HG03565 (cell line): ENCODE data around the gene EEPD1.

Experiments
- ATAC-seq: cut with Tn5 transposase; IDR thresholded peaks from one replicate; pipeline ENCODE4 v1.9.1; 2021; ENCODE audit warnings: mild to moderate bottlenecking, moderate library complexity; ENCODE audit not compliant: unreplicated experiment

EEPD1 gene

DNA sequence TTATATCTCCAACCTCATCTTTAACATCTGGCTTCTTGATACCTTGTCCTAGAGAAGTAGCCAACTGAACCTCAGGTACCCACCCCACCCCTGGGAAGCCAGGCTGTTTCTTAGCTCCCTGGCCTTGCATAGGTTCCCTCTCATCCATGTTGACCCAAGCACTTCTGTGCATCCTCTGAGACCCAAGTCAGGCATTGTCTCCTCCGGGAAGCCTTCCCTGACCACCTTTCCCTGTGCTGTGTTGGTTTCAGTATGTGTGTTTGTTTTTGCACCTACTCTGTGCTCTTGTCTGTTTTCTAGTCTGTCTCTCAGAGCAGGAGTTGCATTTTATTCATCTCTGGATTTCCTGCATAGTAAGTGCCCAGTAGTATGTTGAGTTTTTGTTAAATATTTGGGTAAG is 143.2 kb downstream of the EEPD1 start:
- ATAC-seq: no peak

DNA sequence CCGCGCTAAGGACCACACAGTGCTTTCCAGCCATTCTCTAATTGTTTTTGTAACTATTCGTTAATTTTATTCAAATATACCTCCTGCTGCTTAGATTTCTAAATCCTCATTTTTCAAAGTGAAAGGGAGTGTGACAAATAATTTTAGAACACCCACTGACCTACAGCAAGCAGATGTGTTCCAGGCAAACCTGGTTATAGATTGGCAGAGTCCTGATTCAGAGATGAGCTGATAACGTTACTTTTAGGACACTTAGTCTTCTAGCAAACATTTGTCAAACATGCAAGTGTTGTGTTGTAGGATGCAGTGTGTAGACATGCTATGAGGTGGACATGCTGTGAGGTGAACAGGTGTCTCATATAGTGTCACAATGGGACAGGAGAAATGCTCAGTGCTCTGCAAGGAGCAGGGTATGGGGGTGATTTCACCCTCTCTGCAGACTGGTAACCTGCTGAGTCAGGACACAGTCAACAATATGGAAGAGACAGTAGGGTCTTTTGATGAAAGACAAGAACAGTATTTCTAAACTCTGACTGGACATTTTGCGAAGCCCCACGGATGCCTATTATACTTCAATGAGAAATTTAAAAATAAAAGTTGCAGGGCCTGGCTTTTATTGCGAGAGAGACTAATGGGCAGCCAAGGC is 144.4 kb downstream of the EEPD1 start:
- ATAC-seq: no peak

DNA sequence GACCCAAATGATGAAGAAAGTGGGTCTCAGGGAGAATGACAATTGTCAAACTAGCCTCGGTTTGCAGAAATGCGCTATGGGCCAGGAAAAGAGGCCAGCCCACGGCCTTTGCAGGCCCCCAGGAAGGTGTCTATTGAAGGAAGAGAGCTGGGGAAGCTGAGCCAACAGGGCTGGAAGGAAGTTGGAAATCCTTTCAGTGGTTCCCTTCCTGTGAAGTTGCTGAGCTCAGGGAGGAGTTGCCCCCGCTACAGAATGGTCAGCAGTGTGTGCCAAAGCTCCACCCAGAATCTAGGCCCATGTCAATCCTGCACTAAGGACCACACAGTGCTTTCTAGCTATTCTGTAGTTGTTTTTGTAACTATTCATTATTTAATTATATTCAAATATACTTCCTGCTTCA is 145.1 kb downstream of the EEPD1 start:
- no peak for ATAC-seq

DNA sequence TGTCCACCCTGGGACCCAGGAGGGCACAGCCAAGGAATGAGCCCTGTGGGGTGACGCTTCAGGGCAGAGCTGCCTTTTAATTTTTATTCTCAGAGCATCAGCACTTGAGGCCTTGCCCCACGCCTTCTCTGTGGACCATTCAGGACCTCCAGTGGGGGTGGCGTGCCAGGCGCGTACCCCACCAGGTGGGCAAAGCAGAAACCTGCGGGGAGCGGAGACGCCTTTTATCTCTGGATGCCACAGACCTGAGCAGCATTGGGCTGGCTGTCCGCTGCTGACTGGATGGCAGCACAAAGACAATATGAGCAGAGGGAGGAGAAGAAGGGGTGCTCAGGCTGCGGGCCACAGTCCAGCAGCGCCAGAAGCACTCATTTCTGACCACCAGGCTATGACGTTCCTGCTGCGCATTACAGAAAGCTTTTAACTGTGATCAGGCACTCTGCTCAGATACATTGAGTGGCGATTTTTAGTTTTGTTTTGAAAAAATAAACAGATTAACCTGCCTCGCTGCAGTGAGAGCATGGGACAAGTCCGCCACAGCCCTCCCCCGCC is 146.2 kb downstream of the EEPD1 start:
- ATAC-seq: no peak

DNA sequence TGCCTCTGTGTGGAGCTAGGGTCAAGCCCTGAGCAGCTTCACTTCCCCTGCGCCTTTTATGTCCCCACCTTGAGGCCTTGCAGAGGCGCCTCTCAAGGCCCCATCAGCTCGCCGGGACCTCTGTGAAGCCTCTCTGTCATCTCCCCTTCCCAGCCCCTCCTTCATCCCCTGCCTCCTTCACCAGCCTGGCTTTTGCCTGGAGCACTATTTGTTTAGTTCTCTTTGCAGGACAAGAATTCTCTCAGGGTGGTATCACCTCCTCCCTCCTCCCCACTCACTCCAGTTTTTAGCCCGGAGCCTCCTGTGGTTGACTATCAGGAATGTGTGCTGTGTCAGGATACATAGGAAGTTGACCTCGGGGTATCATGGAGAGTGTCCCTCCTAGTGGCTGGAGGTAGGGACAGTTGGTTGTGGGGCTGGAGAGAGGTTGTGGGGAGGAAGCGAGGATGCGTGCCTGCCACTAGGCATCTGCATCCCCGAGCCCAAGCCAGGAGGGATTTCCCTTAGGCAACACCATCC is 146.8 kb downstream of the EEPD1 start:
- no peak for ATAC-seq

DNA sequence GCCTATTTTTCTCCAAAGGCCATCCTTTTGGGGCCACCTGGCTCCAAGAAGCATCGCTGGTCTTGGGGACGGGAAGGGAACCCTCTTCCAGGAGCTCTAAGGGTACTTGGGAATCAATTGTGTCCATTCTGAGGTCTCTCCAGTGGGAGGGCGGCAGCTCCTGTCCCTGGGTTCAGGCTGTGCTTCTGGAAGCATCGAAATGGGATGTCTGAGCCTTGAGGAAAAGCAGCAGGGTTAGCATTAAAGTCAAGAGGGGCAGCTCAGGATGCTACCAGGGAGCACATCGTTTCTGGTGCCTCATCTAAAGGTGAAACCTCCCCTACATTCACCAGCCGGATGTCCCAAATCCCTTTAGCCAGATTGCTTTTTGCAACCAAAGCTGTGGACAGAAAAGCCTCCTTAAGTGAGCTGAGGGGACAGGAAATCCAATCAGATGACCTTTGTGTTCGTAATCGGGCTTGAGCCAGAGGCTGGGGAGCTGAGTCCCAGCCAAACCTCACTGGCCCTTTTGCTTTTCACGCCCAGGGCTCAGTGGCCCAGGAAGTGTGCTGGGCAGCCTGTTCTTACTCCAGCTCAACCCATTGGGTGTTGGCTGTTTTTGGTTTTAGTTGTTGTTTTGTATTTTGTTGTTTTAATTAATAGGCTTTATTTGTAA is 147.8 kb downstream of the EEPD1 start:
- ATAC-seq: no peak

DNA sequence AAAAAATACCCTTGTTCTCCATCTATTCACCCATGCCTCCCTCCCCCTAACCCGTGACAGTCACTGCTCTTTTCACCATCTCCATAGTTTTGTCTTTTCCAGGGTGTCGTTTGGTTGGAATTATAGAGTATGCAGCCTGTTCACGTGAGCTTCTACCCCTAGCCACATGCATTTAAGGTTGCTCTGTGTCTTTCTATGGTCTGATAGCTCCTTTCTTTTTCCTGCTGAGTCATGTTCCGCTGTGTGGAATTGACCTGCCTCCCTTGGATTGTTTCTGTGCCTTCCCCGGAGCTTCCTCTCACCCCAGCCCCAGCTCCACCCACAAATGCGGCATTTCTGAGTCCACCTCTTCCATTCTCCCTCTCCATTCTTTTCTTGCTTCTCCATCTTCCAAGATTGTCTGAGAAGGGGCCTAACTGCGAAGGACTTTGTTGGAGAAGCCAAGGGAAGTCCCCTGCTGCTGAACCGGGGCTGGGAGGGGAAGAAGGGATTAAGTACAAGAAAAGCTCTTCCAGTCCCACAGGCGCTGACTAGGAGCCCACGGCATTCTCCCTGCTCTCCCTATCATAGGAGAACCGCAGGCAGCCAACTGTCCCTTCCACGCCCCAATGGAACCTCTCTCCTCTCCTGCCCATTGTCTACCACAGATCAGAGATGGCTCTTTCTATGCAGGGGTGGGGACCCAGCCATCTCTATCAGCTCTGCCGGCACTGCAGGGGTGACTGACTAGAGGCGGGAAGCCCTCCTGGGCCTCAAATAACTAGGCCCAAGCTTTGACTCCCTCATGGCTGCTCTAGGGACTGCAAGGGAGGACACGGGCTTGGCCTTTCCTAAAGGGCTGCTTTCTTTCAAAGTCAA is 149.1 kb downstream of the EEPD1 start:
- no peak for ATAC-seq

DNA sequence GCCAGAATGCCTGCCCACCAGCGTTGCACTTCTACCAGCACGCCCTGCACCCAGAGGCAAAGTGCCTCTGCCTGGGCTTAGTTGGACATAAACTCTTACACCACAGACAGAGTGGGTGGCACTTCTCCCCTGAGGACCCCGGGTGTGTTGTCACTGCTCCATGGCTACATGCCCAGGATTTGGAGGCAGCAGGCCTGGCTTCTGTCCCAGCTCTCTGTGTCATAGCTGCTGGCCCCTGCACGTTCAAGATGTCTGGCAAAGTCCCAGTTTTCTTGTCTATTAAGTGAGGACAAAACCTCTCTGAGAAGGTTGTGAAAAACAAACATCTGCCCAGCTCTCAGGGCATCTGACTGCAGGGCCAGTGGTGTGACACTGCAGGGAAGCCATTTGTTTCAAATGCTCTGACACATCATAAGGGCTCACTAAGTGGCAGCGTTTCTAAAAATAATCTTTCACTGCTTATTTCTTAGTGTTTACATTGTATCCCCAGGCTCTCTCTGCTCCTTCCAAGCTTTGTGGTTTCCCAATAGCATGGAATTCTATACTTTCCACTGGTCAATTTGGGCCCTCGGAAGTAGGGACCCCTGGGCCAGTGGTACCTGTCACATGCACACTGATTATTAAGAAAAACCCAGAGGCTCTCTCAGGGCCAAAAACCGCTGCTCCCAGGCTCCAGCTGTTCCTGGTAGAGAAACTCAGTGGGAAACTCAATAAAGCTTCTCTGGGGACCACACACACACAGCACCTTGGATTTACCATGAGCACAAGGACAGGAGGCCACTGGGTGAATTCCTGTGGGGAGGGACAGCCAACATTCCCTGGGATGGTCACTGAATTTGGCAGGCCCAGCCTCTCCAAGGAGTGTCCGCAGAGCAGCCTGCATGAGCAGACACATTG is 150.4 kb downstream of the EEPD1 start:
- ATAC-seq: no peak

DNA sequence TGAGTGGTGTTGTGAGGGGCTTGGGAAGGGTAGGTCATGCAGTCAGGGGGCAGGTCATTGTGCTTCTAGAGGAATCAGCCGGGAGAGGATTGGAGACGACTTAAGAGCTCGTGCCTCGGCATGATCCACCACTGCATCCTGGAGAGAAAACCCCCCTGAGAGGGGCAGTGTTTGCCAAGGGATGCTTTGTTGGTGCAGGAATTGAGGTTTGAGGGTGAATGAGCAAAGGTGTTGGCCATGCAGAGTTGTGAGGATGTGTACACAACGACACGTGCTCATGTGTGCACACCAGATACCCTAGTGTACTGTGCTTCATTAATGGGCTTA is 151.0 kb downstream of the EEPD1 start:
- no peak for ATAC-seq

DNA sequence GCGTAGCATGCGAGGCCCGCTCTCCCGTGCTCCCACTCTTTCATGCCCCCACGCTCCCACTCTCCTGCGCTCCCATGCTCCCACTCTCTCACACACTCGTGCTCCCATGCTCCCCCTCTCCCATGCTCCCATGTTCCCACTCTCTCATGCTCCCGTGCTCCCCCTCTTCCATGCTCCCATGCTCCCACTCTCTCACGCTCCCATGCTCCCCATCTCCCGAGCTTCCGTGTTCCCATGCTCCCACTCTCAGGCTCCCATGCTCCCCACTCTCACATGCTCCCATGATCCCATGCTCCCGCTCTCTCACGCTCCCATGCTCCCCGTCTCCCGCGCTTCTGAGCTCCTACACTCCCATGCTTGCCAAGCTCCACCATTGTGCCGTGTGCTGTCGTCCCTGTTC is 152.2 kb downstream of the EEPD1 start:
- ATAC-seq: no peak

DNA sequence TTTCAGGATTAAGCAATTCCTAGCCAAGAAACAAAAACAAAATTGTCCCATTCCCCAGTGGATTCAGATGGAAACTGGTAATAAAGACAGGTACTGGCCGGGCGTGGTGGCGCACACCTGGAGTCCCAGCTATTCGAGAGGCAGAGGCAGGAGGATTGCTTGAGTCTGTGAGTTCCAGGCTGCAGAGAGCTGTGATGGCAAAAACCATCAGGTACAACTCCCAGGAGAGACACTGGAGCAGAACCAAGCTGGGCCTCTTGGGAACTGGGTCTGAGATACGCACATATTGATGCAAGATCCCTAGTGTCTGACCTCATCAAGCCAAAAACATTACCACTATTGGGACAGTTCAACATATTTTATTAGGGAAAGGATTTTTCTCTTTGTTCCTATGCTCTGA is 152.6 kb downstream of the EEPD1 start:
- ATAC-seq: no peak

DNA sequence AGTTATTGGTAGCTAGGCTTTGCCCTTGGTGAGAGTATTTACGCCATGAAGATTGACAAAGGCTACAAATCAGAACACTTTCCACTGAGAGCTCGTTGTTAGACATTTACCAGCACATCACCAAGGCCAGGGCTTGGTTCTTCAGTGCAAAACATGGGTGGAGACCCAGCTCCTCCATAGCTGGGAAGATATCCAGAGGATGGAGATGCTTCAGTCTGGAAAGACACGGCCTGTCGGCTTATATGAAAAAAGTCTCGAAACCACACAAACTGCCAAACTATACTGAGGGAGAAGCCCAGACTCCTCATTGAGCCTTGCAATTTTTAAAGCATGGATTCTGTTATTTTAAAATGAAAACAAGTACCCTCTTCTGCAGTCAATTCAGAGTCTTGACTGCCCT is 153.2 kb downstream of the EEPD1 start:
- ATAC-seq: no peak

DNA sequence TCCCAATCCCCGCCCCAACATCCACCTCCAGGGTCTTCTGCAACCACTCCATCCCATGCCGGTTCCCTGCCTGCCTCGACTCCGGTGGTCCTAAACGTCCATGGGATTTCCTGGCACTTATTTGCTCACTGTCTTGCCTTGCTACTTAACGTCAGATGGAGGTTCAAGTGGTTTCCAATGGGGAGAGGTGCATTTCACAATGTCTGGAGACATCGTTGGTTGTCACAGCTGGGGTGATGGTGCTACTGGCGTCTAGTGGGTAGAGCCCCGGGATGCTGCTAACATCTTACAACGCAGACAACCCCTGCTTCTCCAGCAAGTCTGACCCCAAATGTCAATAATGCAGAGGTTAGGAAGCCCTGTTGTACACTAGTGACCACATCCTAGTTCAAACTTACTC is 153.7 kb downstream of the EEPD1 start:
- ATAC-seq: no peak

DNA sequence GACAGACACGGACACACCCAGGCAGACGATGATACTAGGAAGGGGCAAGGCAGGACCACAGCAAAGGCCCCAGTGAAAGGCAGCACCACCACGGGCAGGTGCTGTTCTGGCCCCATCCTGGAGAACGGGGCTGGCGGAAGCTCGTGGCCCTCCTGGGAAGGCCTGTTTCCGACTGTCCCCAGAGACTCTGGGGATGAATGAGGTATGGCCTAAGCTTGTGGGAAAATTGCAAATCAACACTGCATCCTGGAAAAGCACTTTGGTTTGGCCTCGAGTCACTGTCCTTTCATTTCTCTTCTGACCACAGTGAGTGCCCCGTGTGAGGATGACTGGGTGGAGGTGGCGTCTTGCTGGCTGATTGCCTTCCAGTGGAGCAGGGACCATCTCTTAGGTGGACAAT is 155.0 kb downstream of the EEPD1 start:
- ATAC-seq: no peak

DNA sequence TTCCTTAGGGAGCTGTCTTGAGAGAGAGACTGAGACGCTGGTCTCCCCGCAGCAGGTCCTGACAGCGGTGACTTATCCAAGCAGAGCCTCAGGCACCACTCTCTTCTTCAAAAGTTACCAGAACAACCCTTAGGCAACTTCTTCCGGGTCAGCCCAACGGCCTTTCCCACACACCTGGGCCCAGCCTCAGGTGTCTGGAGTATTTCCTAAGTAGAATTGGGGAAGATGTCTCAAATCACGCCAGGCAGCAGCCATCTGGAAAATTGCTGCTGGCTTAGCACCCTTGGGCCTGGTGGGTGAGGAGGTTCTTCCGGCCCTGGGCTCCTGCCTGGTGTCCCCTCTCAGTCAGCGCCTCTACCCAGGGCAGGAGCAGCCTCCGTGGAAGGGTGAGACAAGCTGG is 156.2 kb downstream of the EEPD1 start:
- ATAC-seq: no peak

DNA sequence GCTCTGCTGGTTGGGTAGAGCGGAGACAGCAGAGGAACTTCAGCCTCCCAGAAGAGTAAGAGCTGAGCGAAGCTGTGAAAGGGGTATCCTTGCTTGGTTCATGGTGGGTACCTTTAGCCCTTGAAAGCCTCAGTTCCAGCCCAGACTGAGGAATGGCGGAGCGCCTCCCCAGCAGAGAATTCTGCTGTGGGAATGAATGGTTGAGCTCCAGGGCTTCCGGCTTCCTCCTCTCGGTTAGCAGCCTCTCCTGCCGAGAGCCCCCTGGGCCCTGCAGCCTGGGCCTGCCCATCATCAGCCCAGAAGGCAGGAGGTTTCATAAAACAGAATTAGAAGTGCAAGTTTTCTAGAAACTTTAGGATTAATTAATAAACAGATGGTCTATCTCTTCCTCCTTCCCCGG is 156.7 kb downstream of the EEPD1 start:
- ATAC-seq: no peak

DNA sequence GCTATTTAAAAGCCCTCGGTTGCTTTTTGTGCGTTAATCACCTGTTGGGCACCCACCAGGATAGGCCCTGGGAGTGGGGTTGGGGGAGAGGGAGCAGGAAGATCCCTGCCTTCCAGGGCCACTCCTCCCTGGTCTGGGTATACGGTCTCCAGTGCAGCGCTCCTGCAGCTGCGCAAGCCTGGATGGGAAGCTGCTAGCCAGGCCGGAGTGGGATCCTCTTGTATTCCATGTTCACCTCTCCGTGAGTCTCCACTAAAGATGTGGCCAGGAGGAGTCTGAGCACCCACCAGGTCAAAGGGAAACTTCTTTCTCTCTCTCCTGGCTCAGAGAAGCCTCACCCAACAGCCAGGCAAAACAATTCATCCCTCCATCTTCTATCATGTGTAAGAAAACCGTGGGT is 157.8 kb downstream of the EEPD1 start:
- no peak for ATAC-seq

DNA sequence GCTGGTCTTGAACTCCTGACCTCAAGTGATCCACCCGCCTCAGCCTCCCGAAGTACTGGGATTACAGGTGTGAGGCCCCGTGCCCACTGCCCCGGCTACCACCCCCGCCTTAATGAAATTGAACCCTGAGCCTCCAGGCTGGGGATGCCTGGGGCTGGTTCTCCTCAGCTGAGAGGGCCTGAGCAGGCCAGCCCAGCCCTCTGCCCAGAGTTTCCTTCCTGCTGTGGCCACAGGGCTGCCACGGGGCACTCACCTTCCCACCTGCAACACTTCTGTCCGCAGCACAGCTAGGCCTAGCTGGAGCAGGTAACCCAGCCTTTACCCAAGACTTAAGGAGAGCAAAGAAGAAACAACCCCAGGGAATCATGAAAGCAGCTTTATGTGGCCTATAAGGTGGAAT is 158.5 kb downstream of the EEPD1 start:
- ATAC-seq: no peak

DNA sequence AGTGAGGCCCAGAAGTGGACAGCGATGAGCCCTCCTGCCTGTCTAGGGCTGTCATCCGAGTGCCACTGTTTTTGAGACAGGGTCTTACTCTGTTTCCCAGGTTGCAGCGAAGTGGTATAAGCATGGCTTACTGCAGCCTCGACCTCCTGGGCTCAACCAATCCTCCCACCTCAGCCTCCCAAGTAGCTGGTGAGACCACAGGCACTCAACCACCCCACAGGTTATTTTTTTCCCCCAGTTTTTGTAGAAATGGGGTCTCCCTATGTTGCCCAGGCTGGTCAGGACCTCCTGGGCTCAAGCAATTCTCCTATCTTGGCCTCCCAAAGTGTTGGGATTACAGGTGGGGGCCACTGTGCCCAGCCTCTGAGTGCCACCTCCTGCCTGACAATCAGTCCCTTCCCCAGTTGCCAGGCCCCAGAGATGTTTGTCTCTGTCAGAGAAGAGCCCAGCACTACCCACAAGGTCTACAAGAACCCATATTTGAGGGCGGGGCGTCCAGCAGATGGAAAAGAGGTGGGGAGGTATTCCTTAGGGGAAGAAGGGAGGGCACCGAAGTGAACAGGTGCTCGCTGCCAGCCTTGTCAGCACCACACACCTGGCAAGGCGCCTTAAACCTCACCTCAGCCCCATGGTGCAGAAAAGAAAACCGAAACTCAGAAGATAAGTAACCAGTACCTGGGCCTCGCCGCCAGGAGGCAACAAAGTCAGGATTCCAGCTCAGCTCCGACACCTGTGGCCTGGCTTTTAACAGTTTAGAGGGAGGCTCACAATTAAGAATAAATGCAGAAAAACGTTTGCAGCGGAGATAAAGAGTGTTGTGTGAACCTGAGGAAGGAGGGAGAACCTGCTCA is 159.2 kb downstream of the EEPD1 start:
- no peak for ATAC-seq

DNA sequence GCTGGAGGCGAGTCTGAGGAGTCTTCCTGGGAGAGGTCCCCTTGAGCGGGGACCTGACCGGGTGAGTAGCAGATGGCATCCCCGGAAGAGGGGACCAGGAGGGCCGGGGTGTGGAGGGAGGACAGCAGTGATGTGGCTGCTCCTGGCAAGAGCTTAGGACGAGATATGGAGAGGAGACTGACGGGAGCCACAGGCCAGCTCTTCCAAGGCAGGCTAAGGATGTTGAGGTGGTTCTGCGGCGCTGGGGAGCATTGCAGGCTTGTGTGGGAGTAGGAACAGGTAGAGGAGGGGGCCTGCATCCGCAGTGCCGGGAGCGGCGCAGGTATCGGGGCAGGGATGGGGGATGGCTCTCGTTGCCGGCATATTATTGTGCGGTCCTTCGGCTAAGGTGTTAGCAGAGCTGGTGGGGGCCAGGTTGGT is 159.9 kb downstream of the EEPD1 start:
- ATAC-seq: no peak
